Measurements from ENCODE around the gene DYNLL1.

DNA sequence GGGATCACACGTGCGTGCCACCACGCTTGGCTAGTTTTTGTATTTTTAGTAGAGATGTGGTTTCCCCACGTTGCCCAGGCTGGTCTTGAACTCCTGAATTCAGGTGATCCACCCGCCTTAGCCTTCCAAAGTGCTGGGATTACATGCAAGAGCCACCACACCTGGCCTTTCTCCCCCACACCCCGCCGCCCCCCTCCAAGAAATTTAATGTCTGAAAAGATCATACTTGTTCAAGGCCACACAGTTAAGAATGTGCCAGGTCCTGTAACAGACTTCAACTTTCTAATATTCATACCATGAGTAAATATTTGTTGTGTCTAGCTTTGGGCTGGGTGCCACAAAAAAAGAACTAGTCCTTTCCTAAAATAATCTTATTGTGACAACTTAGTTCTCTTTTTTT is 40.6 kb upstream of the DYNLL1 start:
- TF ChIP-seq MAFK (IDR thresholded peaks at IDR 0.05; ENCODE audit: partially characterized antibody) (no peak), EP300 (IDR thresholded peaks at IDR 0.05) (no peak), RFX5 (IDR thresholded peaks at IDR 0.05) (no peak), SMC3 (IDR thresholded peaks at IDR 0.05) (no peak), POLR2AphosphoS2 (conservative IDR thresholded peaks at IDR 0.05; ENCODE audit: low read length) (no peak), TP53 (CRISPR knock-in tag; IDR thresholded peaks at IDR 0.05) (no peak), RAD21 (conservative IDR thresholded peaks at IDR 0.05 in 1 of 2, IDR thresholded peaks at IDR 0.05 in 1 of 2) (no peak), PHF8 (IDR thresholded peaks at IDR 0.05; ENCODE audit: borderline replicate concordance, low read depth) (no peak), HDAC2 (IDR thresholded peaks at IDR 0.05) (no peak), MYC (IDR thresholded peaks at IDR 0.05; ENCODE audit: borderline replicate concordance, low read length) (no peak), NR3C1 (IDR thresholded peaks at IDR 0.05) (no peak), BCL3 (IDR thresholded peaks at IDR 0.05) (no peak)
- TF ChIP-seq, protein P1, sequence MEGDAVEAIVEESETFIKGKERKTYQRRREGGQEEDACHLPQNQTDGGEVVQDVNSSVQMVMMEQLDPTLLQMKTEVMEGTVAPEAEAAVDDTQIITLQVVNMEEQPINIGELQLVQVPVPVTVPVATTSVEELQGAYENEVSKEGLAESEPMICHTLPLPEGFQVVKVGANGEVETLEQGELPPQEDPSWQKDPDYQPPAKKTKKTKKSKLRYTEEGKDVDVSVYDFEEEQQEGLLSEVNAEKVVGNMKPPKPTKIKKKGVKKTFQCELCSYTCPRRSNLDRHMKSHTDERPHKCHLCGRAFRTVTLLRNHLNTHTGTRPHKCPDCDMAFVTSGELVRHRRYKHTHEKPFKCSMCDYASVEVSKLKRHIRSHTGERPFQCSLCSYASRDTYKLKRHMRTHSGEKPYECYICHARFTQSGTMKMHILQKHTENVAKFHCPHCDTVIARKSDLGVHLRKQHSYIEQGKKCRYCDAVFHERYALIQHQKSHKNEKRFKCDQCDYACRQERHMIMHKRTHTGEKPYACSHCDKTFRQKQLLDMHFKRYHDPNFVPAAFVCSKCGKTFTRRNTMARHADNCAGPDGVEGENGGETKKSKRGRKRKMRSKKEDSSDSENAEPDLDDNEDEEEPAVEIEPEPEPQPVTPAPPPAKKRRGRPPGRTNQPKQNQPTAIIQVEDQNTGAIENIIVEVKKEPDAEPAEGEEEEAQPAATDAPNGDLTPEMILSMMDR (IDR thresholded peaks at IDR 0.05), result no peak
- TF ChIP-seq, protein P2, sequence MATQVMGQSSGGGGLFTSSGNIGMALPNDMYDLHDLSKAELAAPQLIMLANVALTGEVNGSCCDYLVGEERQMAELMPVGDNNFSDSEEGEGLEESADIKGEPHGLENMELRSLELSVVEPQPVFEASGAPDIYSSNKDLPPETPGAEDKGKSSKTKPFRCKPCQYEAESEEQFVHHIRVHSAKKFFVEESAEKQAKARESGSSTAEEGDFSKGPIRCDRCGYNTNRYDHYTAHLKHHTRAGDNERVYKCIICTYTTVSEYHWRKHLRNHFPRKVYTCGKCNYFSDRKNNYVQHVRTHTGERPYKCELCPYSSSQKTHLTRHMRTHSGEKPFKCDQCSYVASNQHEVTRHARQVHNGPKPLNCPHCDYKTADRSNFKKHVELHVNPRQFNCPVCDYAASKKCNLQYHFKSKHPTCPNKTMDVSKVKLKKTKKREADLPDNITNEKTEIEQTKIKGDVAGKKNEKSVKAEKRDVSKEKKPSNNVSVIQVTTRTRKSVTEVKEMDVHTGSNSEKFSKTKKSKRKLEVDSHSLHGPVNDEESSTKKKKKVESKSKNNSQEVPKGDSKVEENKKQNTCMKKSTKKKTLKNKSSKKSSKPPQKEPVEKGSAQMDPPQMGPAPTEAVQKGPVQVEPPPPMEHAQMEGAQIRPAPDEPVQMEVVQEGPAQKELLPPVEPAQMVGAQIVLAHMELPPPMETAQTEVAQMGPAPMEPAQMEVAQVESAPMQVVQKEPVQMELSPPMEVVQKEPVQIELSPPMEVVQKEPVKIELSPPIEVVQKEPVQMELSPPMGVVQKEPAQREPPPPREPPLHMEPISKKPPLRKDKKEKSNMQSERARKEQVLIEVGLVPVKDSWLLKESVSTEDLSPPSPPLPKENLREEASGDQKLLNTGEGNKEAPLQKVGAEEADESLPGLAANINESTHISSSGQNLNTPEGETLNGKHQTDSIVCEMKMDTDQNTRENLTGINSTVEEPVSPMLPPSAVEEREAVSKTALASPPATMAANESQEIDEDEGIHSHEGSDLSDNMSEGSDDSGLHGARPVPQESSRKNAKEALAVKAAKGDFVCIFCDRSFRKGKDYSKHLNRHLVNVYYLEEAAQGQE (IDR thresholded peaks at IDR 0.05), result no peak

Data from A549 (cell line).